K562 (cell line): ENCODE data around the gene FOXO4. TPM values are rescaled to one million over a fixed set of nuclear protein-coding genes. Genes with fewer than 3 reads are reported as not detected.

ENCODE experiments used
- BCL6 ChIP-seq: fragments of 250-450 bp; sonication (Bioruptor Pico); IDR thresholded peaks from 2 replicates; pipeline ENCODE4 v1.4.0; 2020
- BRF1 ChIP-seq: IDR thresholded peaks from 3 replicates; pipeline ENCODE4 v1.6.1; 2011; ENCODE audit warnings: borderline replicate concordance, mild to moderate bottlenecking; ENCODE audit not compliant: insufficient read length; ENCODE audit errors: extremely low read depth
- C11orf30 ChIP-seq: fragments of 450-650 bp; IDR thresholded peaks from 2 replicates; pipeline ENCODE4 v1.6.1; 2016; ENCODE audit warnings: low read depth, mild to moderate bottlenecking
- CXXC5 ChIP-seq: fragments of 250-450 bp; sonication (Bioruptor Pico); IDR thresholded peaks from 2 replicates; pipeline ENCODE4 v1.8.0; 2022; ENCODE audit warnings: inconsistent platforms, mild to moderate bottlenecking, moderate library complexity
- DPF2 ChIP-seq: fragments of 450-650 bp; IDR thresholded peaks from 2 replicates; pipeline ENCODE4 v1.6.1; 2016
- EHMT2 ChIP-seq: fragments of 450-650 bp; IDR thresholded peaks from 2 replicates; pipeline ENCODE4 v1.6.1; 2018; ENCODE audit warnings: antibody characterized with exemption
- ELF4 ChIP-seq: fragments of 450-650 bp; formaldehyde crosslinking; IDR thresholded peaks from 2 replicates; pipeline ENCODE4 v1.4.0; 2022; ENCODE audit warnings: missing genetic modification characterization
- FOSL1 ChIP-seq: fragments of 200-800 bp; sonication (Bioruptor generic); conservative IDR thresholded peaks from 2 replicates; pipeline ENCODE4 v1.6.1; 2016; ENCODE audit warnings: missing genetic modification characterization, missing compliant biosample characterization
- GATAD2B ChIP-seq: fragments of 450-650 bp; IDR thresholded peaks from 2 replicates; pipeline ENCODE4 v1.6.1; 2017; ENCODE audit warnings: mild to moderate bottlenecking, borderline replicate concordance
- HINFP ChIP-seq: fragments of 450-650 bp; conservative IDR thresholded peaks from 2 replicates; pipeline ENCODE4 v1.6.1; 2016; ENCODE audit warnings: missing genetic modification characterization, low read depth, mild to moderate bottlenecking, control low read depth, missing compliant biosample characterization
- JUND ChIP-seq, 2 experiments: IDR thresholded peaks; 2 replicates in 1 of 2; 3 replicates in 1 of 2; pipeline ENCODE4 v1.6.1; 2011; ENCODE audit warnings: borderline replicate concordance in 2 of 2, low read depth in 2 of 2, low read length in 2 of 2, improper control_type of control experiment in 1 of 2, missing biosample characterization in 1 of 2, missing genetic modification characterization in 1 of 2, missing genetic modification reagents in 1 of 2
- RFX1 ChIP-seq: fragments of 450-650 bp; IDR thresholded peaks from 2 replicates; pipeline ENCODE4 v1.6.1; 2016; ENCODE audit warnings: mild to moderate bottlenecking, moderate library complexity
- SRSF1 ChIP-seq: fragments of 200-400 bp; formaldehyde crosslinking; IDR thresholded peaks from 2 replicates; pipeline ENCODE4 v1.6.1; 2017; ENCODE audit warnings: mild to moderate bottlenecking, low read depth, low read length, moderate library complexity
- ZBTB34 ChIP-seq: fragments of 250-450 bp; sonication (Bioruptor Pico); IDR thresholded peaks from 2 replicates; pipeline ENCODE4 v1.8.0; 2021; ENCODE audit warnings: mild to moderate bottlenecking, moderate library complexity
- ZNF134 ChIP-seq: fragments of 250-450 bp; sonication (Bioruptor Pico); conservative IDR thresholded peaks from 2 replicates; pipeline ENCODE4 v1.4.0; 2020
- ZNF444 ChIP-seq: fragments of 250-450 bp; sonication (Bioruptor Pico); IDR thresholded peaks from 2 replicates; pipeline ENCODE4 v1.4.0; 2020; ENCODE audit warnings: mild to moderate bottlenecking, moderate library complexity
- ZNF551 ChIP-seq: fragments of 250-450 bp; sonication (Bioruptor Pico); IDR thresholded peaks from 2 replicates; pipeline ENCODE4 v1.5.0; 2021; ENCODE audit warnings: mild to moderate bottlenecking, moderate library complexity
- ZNF584 ChIP-seq: fragments of 200-800 bp; sonication (Bioruptor generic); IDR thresholded peaks from 2 replicates; pipeline ENCODE4 v1.6.1; 2016; ENCODE audit warnings: low read depth, mild to moderate bottlenecking, missing genetic modification characterization, missing compliant biosample characterization
- polyA plus RNA-seq, 8 experiments: library from polyadenylated mRNA; depleted of rRNA in 4 of 8; stranded (reverse) in 5 of 8; unstranded in 3 of 8; fragments of >200 nt; fragmentation: Nextera tagmentation in 2 of 8; fragmentation: Illumina TruSeq in 1 of 8; extraction: Ambion mirVana in 2 of 8; extraction: Trizol in 1 of 8; gene quantifications; 2 replicates each; pipeline versions ENCODE4 v1.2.1 to v1.2.3, GENCODE V29; 2011 to 2014; ENCODE audit warnings: inconsistent platforms in 1 of 8, missing spikeins in 1 of 8
- total RNA-seq, 7 experiments: library from RNA; depleted of rRNA in 6 of 7; stranded (reverse); fragments of >200 nt in 6 of 7; fragmentation: Illumina TruSeq in 2 of 7; extraction: Trizol in 2 of 7; gene quantifications; 2 replicates each; pipeline versions ENCODE4 v1.2.1 to v1.2.3, GENCODE V29; 2011 to 2021; ENCODE audit warnings: low replicate concordance in 1 of 7
- TF ChIP-seq, protein P1 (sequence below): fragments of 450-650 bp; IDR thresholded peaks from 2 replicates; pipeline ENCODE4 v1.6.1; 2018; ENCODE audit not compliant: partially characterized antibody
- TF ChIP-seq, protein P2 (sequence below), 2 experiments: fragments of 450-650 bp in 1 of 2; sonication (generic) in 1 of 2; formaldehyde crosslinking in 1 of 2; IDR thresholded peaks in 1 of 2; conservative IDR thresholded peaks in 1 of 2; 2 replicates each; pipeline versions ENCODE4 v1.6.1 to v1.8.1; 2016 to 2023; ENCODE audit warnings: mild to moderate bottlenecking in 2 of 2, moderate library complexity in 2 of 2, inconsistent platforms in 1 of 2, missing genetic modification reagents in 1 of 2

Gene FOXO4
- total and polyA plus RNA-seq, 9 of the 15 experiments (the other 6 are each of a cell fraction or from before 2014, with no cell fraction given), result 0.13 to 26.6 (median 8.5) TPM

- no peak for TF ChIP-seq BCL6 (CRISPR knock-in tag)
- TF ChIP-seq BRF1, result no peak
- TF ChIP-seq ELF4 (CRISPR knock-in tag), result no peak
- no peak for TF ChIP-seq ZNF584 (CRISPR knock-in tag)
- TF ChIP-seq HINFP (tag), result no peak
- TF ChIP-seq ZNF134 (CRISPR knock-in tag), result no peak
- 0 out of 2 replicates have a peak, but pooled peaks have one; percentile 25 for TF ChIP-seq DPF2
- TF ChIP-seq, protein P1, sequence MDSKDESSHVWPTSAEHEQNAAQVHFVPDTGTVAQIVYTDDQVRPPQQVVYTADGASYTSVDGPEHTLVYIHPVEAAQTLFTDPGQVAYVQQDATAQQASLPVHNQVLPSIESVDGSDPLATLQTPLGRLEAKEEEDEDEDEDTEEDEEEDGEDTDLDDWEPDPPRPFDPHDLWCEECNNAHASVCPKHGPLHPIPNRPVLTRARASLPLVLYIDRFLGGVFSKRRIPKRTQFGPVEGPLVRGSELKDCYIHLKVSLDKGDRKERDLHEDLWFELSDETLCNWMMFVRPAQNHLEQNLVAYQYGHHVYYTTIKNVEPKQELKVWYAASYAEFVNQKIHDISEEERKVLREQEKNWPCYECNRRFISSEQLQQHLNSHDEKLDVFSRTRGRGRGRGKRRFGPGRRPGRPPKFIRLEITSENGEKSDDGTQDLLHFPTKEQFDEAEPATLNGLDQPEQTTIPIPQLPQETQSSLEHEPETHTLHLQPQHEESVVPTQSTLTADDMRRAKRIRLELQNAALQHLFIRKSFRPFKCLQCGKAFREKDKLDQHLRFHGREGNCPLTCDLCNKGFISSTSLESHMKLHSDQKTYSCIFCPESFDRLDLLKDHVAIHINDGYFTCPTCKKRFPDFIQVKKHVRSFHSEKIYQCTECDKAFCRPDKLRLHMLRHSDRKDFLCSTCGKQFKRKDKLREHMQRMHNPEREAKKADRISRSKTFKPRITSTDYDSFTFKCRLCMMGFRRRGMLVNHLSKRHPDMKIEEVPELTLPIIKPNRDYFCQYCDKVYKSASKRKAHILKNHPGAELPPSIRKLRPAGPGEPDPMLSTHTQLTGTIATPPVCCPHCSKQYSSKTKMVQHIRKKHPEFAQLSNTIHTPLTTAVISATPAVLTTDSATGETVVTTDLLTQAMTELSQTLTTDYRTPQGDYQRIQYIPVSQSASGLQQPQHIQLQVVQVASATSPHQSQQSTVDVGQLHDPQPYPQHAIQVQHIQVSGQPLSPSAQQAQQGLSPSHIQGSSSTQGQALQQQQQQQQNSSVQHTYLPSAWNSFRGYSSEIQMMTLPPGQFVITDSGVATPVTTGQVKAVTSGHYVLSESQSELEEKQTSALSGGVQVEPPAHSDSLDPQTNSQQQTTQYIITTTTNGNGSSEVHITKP, result peak; percentile 1
- TF ChIP-seq ZBTB34, result no peak
- no peak for TF ChIP-seq ZNF551 (CRISPR knock-in tag)
- 0 out of 2 replicates have a peak, but pooled peaks have one; percentile 21 for TF ChIP-seq EHMT2
- no peak for TF ChIP-seq RFX1
- TF ChIP-seq JUND (IDR thresholded peaks at IDR 0.05; ENCODE audit: borderline replicate concordance, low read depth, low read length), result peak; percentile 75; the same call in 1 of the 2 replicates
- TF ChIP-seq JUND (tag; IDR thresholded peaks at IDR 0.05; ENCODE audit: borderline replicate concordance, low read depth, low read length), result peak; percentile 31; the same call in 1 of the 3 replicates
- TF ChIP-seq ZNF444 (CRISPR knock-in tag), result no peak
- no peak for TF ChIP-seq SRSF1
- TF ChIP-seq, protein P2, sequence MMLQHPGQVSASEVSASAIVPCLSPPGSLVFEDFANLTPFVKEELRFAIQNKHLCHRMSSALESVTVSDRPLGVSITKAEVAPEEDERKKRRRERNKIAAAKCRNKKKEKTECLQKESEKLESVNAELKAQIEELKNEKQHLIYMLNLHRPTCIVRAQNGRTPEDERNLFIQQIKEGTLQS (IDR thresholded peaks at IDR 0.05), result peak; percentile 84
- TF ChIP-seq, protein P2 (CRISPR knock-in tag; conservative IDR thresholded peaks at IDR 0.05), result no peak
- peak; percentile 51 for TF ChIP-seq FOSL1
- TF ChIP-seq C11orf30, result no peak
- TF ChIP-seq CXXC5, result no peak
- no peak for TF ChIP-seq GATAD2B
Observed at GRCh38 chrX:71106427-71106826, 10.8 kb downstream of the FOXO4 start, which contains the start of gene CXorf65 (continued).
